ENCODE measurements around the gene SDR9C7.
"Not testable (repeated sequence)": the region's sequence is repeated elsewhere in the genome, so short reads cannot be mapped to it uniquely, and the experiment has no call there.

Gene SDR9C7

DNA sequence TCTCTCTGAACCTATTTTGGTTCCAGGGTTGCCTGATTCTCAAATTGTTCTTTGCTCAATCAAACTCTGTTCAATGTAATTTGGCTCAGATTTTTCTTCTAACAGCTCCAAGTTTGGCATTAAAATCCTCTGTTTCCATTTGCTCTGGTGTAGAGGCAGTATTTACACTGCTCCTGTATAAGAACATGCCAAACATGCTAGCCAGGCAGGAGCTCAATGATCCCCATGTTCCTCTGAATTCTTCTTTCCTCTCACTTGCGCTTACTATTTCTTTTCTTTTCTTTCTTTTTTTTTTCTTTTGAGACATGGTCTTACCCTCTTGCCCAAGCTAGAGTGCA is 17.2 kb downstream of the SDR9C7 start:
- TF ChIP-seq, protein P1, sequence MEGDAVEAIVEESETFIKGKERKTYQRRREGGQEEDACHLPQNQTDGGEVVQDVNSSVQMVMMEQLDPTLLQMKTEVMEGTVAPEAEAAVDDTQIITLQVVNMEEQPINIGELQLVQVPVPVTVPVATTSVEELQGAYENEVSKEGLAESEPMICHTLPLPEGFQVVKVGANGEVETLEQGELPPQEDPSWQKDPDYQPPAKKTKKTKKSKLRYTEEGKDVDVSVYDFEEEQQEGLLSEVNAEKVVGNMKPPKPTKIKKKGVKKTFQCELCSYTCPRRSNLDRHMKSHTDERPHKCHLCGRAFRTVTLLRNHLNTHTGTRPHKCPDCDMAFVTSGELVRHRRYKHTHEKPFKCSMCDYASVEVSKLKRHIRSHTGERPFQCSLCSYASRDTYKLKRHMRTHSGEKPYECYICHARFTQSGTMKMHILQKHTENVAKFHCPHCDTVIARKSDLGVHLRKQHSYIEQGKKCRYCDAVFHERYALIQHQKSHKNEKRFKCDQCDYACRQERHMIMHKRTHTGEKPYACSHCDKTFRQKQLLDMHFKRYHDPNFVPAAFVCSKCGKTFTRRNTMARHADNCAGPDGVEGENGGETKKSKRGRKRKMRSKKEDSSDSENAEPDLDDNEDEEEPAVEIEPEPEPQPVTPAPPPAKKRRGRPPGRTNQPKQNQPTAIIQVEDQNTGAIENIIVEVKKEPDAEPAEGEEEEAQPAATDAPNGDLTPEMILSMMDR (IDR thresholded peaks at IDR 0.05; ENCODE audit: insufficient read depth, low read depth, low read length, missing control alignments), result no peak
- H3K4me3 ChIP-seq (ENCODE audit: low read length), result no peak overlapping the region
- no peak for DNase-seq (ENCODE audit: low read depth)

DNA sequence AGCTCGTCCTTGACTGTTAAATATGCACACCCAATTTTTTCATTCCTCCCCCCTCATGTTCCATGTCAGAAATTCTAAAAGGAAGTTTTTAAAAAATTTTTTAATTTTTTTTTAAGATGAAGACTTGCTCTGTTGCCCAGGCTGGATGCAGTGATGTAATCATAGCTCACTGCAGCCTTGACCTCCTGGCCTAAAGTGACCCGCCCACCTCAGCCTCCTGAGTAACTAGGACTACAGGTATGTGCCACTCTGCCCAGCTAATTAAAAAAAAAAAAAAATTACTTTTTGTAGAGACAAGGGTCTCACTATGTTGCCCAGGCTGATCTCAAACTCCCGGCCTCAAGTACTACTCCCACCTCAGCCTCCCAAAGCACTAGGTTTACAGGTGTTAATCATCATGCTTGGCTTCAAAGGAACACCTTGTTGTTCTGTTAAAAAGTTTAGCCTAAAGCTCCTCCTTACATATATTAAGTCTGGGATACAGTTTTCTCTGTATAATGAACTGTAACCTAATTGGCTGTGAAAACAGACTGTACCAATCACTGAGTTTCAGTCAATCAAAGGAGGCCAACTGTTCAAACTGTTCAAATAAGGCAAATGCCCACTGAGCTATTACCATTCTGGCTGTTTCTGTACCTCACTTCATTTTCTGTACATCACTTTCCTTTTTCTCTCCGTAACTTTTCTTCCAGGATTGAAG is 17.8 kb downstream of the SDR9C7 start:
- TF ChIP-seq, protein P1 (IDR thresholded peaks at IDR 0.05; ENCODE audit: insufficient read depth, low read depth, low read length, missing control alignments), result no peak
- no peak overlapping the region for H3K4me3 ChIP-seq (ENCODE audit: low read length)
- DNase-seq (ENCODE audit: low read depth), result no peak

DNA sequence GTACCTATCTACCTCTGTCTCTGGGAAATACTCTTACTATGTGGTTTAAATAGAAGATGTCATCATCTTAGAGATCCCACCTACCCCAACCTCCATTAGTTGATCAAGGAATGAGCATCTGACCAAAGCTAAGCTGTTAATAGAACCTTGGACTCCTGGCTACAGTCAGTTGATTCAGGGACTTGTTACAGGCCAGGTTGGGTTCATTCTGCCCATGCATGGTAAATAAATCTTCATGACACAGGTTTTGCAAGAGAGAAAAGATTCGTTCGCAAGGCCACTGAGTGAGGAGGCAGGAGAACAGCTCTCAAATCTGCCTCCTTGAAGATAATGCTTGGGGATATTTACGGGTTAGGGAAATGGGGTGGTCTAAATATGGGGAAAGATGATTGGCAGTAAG is 19.5 kb downstream of the SDR9C7 start:
- TF ChIP-seq, protein P1 (IDR thresholded peaks at IDR 0.05; ENCODE audit: insufficient read depth, low read depth, low read length, missing control alignments), result no peak
- no peak for DNase-seq (ENCODE audit: low read depth)
- no peak overlapping the region for H3K4me3 ChIP-seq (ENCODE audit: low read length)

DNA sequence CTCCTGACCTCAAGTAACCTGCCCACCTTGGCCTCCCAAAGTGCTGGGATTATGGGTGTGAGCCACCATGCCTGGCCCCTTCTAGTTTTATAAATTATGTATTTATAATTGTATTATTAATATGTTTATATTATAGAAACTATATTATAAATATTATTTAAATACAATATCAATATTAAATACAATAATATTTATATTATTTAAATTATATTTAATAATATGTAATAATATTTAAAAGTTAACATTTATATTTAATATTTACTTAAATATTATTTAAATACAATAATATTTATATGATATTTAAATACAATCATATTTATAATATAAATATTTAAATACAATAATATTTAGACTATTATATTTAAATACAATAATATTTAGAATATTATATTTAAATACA is 20.0 kb downstream of the SDR9C7 start:
- TF ChIP-seq, protein P1 (IDR thresholded peaks at IDR 0.05; ENCODE audit: insufficient read depth, low read depth, low read length, missing control alignments), result no peak
- no peak overlapping the region for H3K4me3 ChIP-seq (ENCODE audit: low read length)
- no peak for DNase-seq (ENCODE audit: low read depth)

DNA sequence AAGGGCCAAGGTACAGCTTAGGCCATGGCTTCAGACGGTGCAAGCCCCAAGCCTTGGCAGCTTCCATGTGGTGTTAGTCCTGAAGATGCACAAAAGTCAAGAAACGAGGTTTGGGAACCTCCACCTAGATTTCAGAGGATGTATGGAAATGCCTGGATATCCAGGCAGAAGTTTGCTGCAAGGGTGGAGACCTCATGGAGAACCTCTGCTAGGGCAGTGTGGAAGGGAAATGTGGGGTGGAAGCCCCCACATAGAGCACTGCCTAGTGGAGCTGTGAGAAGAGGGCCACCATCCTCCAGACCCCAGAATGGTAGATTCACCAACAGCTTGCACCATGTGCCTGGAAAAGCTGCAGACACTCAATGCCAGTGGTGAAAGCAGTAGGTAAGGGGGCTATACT is 24.8 kb downstream of the SDR9C7 start:
- H3K4me3 ChIP-seq (ENCODE audit: low read length); DNase-seq (ENCODE audit: low read depth): not testable (repeated sequence)

DNA sequence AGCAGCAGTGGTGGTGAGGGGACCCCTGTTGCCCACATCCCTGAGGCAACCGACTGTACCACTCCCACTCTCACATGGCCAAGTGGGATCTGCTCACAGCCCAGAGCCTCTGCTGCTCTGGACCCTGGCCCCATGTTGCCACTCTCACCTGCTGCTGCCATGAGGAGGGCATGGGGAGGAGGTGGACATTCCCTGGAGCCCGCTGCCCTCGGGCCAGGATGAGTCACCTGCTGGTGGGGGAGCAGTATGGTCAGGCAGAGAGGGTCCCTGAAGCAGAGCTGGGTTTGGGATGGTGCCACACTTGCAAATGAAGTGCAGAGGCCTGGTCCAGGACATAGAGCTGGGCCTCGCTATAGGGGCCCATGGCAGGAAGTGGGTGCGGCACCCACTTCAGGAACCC is 26.1 kb downstream of the SDR9C7 start:
- no peak overlapping the region for H3K4me3 ChIP-seq (ENCODE audit: low read length)
- DNase-seq (ENCODE audit: low read depth), result no peak
- TF ChIP-seq, protein P1 (IDR thresholded peaks at IDR 0.05; ENCODE audit: insufficient read depth, low read depth, low read length, missing control alignments), result no peak

DNA sequence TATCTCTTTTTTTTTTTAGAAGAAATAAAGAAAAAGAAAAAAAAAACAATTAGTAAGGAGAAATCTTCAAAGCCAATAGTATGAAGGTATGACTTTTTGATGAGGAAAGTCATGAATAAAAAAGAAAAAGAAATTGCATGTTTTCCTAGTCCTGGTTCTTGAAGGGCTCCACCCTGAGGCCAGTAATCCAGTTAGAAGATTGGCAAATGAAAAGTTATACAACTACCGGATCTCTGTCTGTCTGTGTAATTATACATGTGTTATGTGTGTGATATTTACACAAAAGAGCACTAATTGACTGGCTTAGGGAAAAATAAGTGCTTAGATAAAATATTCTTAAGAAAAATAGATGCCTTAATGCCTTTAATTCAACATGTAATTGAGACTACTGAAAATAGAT is 28.4 kb downstream of the SDR9C7 start:
- TF ChIP-seq, protein P1 (IDR thresholded peaks at IDR 0.05; ENCODE audit: insufficient read depth, low read depth, low read length, missing control alignments), result no peak
- no peak for DNase-seq (ENCODE audit: low read depth)
- H3K4me3 ChIP-seq (ENCODE audit: low read length), result no peak overlapping the region

All from epithelial cell of esophagus (primary cell).